Progenitor cell of endocrine pancreas (in vitro differentiated cells): ENCODE data around the gene KBTBD3. TPM values are rescaled to one million over a fixed set of nuclear protein-coding genes. Genes with fewer than 3 reads are reported as not detected.

ENCODE experiments used
- DNase-seq: peaks from one replicate; pipeline ENCODE4 v3.0.0; 2021; ENCODE audit warnings: low spot score; ENCODE audit not compliant: unreplicated experiment
- H3K27ac Mint-ChIP-seq: 2 replicates; pipeline ENCODE4 v1.8.0; 2021; ENCODE audit warnings: mild to moderate bottlenecking, moderate library complexity, mixed read lengths
- H3K27me3 Mint-ChIP-seq: 2 replicates; pipeline ENCODE4 v1.8.0; 2021; ENCODE audit warnings: mixed read lengths
- H3K36me3 Mint-ChIP-seq: 2 replicates; pipeline ENCODE4 v1.8.0; 2022; ENCODE audit warnings: mixed read lengths; ENCODE audit not compliant: insufficient read depth
- H3K4me1 Mint-ChIP-seq: 2 replicates; pipeline ENCODE4 v1.8.0; 2021; ENCODE audit warnings: low read depth, mixed read lengths
- H3K4me3 Mint-ChIP-seq: 2 replicates; pipeline ENCODE4 v1.8.0; 2021; ENCODE audit warnings: low read depth, mild to moderate bottlenecking, moderate library complexity, mixed read lengths
- H3K9me3 Mint-ChIP-seq: 2 replicates; pipeline ENCODE4 v1.8.0; 2021; ENCODE audit warnings: low read depth, mixed read lengths
- total RNA-seq: library from RNA; stranded (reverse); gene quantifications from 2 replicates; pipeline ENCODE4 v1.2.1, GENCODE V29; 2021
- TF ChIP-seq, protein P1 (sequence below): fragments of 200-600 bp; sonication (generic); IDR thresholded peaks from one replicate; pipeline ENCODE4 v1.5.0; 2021; ENCODE audit warnings: antibody characterized with exemption, mild to moderate bottlenecking; ENCODE audit not compliant: unreplicated experiment

KBTBD3 gene
- total RNA-seq, 1 donor from 2014 or later = 5.0 TPM

DNA sequence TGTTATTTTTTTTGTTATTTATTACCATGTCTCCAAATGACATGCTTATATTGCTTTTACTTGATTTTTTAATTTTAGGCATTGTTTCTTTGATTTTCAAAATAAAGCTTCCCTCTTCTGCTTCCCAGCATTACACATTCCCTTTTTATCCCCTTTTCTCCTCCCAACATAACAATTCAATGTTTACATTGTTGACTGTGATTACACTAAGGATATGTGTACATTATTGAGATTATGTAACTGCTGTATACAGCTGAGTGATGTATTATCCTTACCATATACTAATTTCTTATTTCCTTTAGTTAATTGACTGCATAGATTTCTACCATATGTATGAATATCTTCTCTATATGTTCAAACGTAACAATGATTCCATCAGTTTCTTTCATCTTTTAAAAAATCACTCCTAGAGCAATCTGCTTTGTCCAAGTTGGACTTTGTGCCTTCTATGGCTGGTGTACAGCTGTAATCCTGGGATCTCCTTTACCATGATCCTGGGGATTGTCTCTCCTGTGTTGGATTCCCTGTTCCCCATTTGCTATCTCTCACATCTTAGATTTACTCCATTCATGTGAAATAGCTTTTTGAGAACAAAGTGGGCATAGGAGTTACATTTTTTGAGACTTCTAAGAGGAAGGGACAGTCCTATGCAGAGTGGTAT is 21.9 kb upstream of the KBTBD3 start:
- H3K9me3 Mint-ChIP-seq = peaks cover 9% of the 10 kb centered on the region
- peaks cover 41% of the 10 kb centered on the region for H3K36me3 Mint-ChIP-seq
- no peak for DNase-seq
- peaks cover 17% of the 10 kb centered on the region for H3K4me1 Mint-ChIP-seq
- no peak overlapping the region for H3K4me3 Mint-ChIP-seq
- H3K27me3 Mint-ChIP-seq = no peaks in the 10 kb centered on the region
- TF ChIP-seq, protein P1, sequence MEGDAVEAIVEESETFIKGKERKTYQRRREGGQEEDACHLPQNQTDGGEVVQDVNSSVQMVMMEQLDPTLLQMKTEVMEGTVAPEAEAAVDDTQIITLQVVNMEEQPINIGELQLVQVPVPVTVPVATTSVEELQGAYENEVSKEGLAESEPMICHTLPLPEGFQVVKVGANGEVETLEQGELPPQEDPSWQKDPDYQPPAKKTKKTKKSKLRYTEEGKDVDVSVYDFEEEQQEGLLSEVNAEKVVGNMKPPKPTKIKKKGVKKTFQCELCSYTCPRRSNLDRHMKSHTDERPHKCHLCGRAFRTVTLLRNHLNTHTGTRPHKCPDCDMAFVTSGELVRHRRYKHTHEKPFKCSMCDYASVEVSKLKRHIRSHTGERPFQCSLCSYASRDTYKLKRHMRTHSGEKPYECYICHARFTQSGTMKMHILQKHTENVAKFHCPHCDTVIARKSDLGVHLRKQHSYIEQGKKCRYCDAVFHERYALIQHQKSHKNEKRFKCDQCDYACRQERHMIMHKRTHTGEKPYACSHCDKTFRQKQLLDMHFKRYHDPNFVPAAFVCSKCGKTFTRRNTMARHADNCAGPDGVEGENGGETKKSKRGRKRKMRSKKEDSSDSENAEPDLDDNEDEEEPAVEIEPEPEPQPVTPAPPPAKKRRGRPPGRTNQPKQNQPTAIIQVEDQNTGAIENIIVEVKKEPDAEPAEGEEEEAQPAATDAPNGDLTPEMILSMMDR = no peak
- no peak overlapping the region for H3K27ac Mint-ChIP-seq

DNA sequence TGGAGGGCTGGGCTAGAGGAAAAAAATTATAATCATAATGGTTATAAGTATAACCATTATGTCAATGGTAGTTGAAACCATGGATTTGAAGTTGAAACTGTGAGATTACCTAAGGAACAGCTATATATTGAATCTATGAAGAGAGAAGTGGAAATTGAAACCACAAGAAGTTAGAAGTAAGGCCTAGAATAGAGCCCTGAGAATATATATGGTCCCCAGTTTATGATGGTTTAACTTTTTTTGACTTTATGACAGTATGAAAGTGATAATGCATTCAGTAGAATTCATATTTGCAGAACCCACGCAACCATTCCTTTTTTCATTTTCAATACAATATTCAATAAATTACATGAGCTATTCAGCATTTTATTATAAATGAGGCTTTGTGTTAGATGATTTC is 15.3 kb upstream of the KBTBD3 start:
- H3K4me1 Mint-ChIP-seq = peaks cover 17% of the 10 kb centered on the region
- H3K36me3 Mint-ChIP-seq = peaks cover 46% of the 10 kb centered on the region
- no peak for DNase-seq
- no peaks in the 10 kb centered on the region for H3K9me3 Mint-ChIP-seq
- H3K27me3 Mint-ChIP-seq = no peaks in the 10 kb centered on the region
- TF ChIP-seq, protein P1 = no peak
- H3K27ac Mint-ChIP-seq = no peak overlapping the region
- H3K4me3 Mint-ChIP-seq = no peak overlapping the region

DNA sequence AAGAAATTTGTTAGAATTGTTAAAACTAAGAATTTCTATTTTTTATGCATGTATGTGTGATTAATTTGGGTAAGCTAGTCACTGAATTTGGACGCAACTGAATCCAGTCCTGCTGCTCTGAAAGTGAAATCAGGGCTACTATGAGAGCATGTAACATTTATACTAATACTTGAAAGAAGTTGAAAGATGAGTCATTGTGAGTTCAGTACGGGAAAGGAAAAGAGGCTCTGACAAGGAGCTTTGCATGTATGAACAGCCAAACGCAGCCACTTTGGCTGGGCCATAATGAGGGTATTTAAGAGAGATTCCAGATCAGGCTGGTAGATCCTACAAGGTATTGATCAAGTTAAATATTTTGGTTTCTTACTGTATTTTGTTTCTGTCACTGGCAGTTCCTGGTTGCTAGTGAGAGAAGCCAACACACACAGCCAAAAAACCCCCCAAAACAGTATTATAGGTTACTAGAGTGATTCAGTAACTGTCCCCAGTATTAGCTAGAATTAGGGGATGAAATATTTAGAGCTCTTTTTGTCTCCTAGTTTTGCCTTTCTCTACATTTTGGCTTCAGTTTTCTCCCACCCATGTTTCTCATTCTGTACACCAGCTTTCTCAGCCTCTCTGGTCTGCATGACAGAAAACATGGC is 14.5 kb upstream of the KBTBD3 start:
- Mint-ChIP-seq H3K36me3 (peaks cover 41% of the 10 kb centered on the region), H3K4me1 (peaks cover 23% of the 10 kb centered on the region), H3K27me3 (no peaks in the 10 kb centered on the region), H3K9me3 (no peaks in the 10 kb centered on the region), H3K27ac (no peak overlapping the region), H3K4me3 (no peak overlapping the region)
- DNase-seq = no peak
- TF ChIP-seq, protein P1 = no peak

DNA sequence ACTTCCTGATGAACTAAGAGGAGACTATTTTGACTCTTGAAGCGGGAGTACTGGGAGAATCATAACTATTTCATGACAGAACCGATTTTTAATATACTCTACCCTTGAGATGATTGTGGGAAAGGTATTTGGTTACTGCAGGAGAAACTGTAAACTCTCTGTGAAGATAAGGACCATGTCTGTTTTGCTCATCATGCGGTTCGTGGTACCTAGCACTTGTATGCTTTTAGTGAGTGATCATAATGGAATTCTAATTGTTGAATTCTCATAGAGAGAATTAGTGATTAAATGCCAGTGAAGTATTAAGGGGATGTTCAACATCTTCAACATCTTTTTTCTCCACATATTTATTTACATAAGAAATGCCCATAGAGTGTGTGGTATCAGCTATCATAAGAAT is 11.7 kb upstream of the KBTBD3 start:
- H3K4me1 Mint-ChIP-seq = peaks cover 29% of the 10 kb centered on the region
- no peaks in the 10 kb centered on the region for H3K27me3 Mint-ChIP-seq
- H3K9me3 Mint-ChIP-seq = no peaks in the 10 kb centered on the region
- H3K27ac Mint-ChIP-seq = no peak overlapping the region
- H3K36me3 Mint-ChIP-seq = peaks cover 44% of the 10 kb centered on the region
- DNase-seq = no peak
- TF ChIP-seq, protein P1 = no peak
- H3K4me3 Mint-ChIP-seq = no peak overlapping the region

DNA sequence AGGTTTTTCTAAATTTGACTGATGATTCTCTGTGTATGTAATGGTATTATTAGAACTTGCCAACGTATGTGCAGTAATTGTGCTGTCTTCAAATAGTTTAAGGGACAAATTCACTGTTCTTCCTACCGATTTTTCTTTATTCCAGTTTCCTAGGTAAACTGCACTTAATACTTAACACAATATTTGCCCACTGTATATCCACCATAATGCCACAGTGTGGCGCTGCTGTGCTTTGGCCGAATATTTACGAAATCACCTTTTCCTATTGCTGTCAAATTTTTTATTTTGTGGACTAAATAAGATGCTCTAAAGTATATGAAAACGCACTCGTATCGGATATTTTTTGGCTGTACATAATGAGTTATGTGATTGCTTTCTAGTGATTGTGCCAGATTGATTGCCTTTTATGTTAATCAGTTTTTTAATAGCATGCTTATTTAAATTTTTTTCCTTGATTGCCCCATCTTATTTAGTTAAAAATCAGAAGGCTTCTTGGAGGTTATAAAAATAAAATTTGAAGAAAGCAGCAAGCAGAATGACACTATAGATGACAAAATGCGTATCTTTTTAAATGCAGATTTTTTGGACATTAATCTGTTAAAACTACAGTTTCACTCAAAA is 10.8 kb upstream of the KBTBD3 start:
- TF ChIP-seq, protein P1 = peak; percentile 93
- no peak overlapping the region for H3K27ac Mint-ChIP-seq
- peak; percentile 24 for DNase-seq
- H3K27me3 Mint-ChIP-seq = no peaks in the 10 kb centered on the region
- H3K36me3 Mint-ChIP-seq = peaks cover 40% of the 10 kb centered on the region
- peak overlapping the region; percentile 40 for H3K4me3 Mint-ChIP-seq
- H3K9me3 Mint-ChIP-seq = no peaks in the 10 kb centered on the region
- peaks cover 29% of the 10 kb centered on the region for H3K4me1 Mint-ChIP-seq
